H1 (cell line): Measurements from ENCODE around the gene MBP. TPM values are rescaled to one million over a fixed set of nuclear protein-coding genes. Genes with fewer than 3 reads are reported as not detected.

Source experiments
- RFX5 ChIP-seq: IDR thresholded peaks from 2 replicates; pipeline ENCODE4 v1.6.1; 2011; ENCODE audit warnings: low read depth, low read length, improper control_type of control experiment, borderline replicate concordance
- USF2 ChIP-seq: IDR thresholded peaks from 2 replicates; pipeline ENCODE4 v1.6.1; 2011; ENCODE audit warnings: low read length, improper control_type of control experiment
- polyA plus RNA-seq, 7 experiments: library from polyadenylated mRNA; depleted of rRNA in 3 of 7; stranded (reverse) in 5 of 7; unstranded in 2 of 7; fragments of >200 nt in 5 of 7; fragments of 200-250 nt in 2 of 7; gene quantifications; 1 replicate in 5 of 7; 2 replicates in 1 of 7; 4 replicates in 1 of 7; pipeline versions ENCODE4 v1.2.1 to v1.2.3, GENCODE V29; 2011 to 2013; ENCODE audit warnings: missing spikeins in 2 of 7, mixed read lengths in 2 of 7
- total RNA-seq: library from RNA; stranded (reverse); fragmentation: NEBNext Ultra II Directional; extraction: Animal tissue kit (Norgen Biotek cat#: 25700); gene quantifications from 2 replicates; pipeline ENCODE4 v1.2.1, GENCODE V29; 2021

Gene MBP
- total and polyA plus RNA-seq, 2 of the 8 experiments (the other 6 are each of a cell fraction or from before 2014, with no cell fraction given), result 7.7 to 19.2 TPM

- no peak for TF ChIP-seq USF2
- TF ChIP-seq RFX5, result no peak
Observed at GRCh38 chr18:77089723-77090285, 42.8 kb downstream of the MBP start (continued).
